Activated T-helper 1 cell treated with Interleukin-2 at 50 U/mL for 16 hours (primary cell): Measurements from ENCODE around the gene RNU11.
"Not testable (repeated sequence)": the region's sequence is repeated elsewhere in the genome, so short reads cannot be mapped to it uniquely, and the experiment has no call there.

Experiments
- DNase-seq: peaks from one replicate; pipeline ENCODE4 v3.0.0-alpha.2; 2020; ENCODE audit warnings: low read depth

RNU11 gene

DNA sequence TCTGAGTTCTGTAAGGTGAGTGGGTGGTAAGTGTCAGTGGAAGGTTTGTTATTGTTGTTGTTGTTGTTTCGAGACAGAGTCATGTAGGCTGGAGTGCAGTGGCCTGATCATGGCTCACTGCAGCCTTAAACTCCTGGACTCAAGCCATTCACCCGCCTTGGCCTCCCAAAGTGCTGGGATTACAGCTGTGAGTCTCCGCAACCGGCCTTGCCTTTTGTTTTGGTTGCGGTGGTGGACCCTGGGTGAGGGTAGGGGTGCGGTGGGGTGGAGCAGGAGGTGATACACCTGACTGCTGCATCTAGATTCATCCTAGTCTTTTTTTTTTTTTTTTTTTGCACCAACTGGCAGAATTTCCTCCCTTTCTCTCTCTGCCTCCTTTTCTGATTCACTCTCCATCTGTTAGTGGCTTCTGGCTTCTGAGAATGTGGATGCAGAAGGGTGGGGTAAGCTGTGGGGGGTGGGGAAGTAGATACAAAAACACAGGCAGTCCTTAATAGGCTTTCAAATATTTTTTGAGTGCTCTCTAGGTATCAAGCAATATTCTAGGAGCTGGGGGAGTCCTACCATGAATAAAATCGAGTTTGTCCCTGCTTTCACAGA lies 15.6 kb downstream of the RNU11 start:
- no peak for DNase-seq

DNA sequence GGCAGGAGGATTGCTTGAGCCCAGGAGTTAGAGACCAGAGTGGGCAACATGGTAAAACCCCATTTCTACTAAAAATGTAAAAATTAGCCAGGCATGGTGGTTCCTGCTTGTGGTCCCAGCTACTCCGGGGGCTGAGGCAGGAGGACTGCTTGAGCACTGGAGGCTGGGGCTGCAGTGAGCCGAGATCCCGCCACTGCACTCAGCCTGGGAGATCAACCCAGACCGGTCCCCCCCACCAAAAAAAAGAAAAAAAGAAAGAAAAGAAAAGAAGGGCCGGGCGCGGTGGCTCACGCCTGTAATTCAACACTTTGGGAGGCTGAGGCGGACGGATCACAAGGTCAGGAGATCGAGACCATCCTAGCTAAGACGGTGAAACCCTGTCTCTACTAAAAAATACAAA lies 18.4 kb downstream of the RNU11 start:
- DNase-seq: no peak

DNA sequence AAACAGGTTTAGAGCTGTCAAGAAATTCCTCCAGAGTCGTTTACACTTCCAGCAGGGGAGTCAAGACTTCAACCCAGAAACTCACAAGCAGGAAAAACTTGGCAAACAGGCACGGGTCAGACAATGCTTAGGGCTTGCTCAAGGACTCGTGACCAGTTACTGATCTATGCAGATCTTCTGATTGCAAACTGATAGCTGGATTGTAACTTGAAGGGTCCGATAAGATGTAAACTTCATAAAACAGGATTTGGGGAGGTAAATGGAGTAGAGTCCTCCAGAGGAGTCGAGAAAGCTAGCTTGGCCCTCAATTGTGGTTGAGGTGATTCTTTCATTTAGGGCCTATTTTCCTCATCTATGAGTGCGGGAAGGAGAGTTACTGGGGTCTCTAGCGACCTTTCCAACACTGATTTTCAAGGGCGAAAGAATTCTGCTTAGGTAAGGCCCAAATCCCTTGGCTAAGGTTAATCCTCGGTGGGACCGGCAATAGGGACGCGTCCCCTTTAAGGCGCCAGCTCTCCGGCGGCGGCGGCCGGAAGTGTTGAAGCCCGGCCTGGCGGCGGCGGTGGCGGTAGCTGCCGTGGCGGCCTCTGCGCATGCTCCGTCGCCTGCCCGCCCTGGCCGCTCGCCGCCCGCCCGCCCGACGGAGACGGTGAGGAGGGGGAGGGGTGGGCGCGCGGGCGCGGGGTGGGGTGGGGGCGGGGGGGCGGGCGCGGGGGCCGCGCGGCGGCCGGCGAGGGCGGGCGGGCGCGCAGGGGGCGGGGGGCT lies 20.0 kb downstream of the RNU11 start, which contains the start of gene GMEB1:
Gene GMEB1, plus strand, starts transcription at position 594 of the 765 bp plus-strand sequence. CDS start 14,829 bp downstream, outside the sequence.
- DNase-seq: peak; percentile 82

DNA sequence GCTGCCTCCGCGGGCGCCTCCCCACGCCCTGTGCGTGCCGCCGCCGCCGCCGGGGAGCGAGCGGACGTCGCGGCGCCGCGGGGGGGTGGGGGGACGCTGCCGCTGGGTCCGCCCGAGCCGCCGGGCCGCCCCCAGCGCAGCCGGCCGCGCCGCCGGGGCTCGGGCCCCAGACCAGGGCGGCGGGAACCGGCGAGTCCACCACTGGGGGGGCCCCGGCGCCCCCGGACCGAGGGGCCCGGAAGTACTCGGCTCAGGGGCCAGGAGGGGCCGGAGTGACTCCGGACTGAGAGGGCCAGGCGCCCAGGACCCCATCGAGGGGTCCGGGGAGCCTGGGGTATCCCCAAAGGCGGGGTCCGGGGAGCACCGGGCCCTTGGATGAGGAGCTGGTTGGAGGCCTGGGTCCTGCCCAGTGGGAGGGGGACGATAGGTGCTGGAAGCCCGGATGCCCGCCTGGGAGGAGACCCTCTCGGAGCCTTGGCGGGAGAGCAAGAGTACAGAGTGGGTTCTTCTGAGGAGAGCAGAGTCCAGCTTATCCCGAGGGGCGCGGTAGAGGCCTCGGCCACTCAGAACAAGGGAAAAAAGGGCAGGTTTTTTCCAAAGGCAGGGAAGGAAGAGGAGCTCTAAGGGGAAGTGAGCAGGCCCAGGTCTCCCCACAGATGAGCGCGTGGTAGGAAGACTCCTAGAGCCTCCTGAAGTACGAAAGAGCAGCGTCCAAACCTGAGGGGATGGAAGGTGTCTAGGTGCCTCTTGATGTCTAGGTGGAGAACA lies 20.7 kb downstream of the RNU11 start:
- DNase-seq: peak; percentile 13

DNA sequence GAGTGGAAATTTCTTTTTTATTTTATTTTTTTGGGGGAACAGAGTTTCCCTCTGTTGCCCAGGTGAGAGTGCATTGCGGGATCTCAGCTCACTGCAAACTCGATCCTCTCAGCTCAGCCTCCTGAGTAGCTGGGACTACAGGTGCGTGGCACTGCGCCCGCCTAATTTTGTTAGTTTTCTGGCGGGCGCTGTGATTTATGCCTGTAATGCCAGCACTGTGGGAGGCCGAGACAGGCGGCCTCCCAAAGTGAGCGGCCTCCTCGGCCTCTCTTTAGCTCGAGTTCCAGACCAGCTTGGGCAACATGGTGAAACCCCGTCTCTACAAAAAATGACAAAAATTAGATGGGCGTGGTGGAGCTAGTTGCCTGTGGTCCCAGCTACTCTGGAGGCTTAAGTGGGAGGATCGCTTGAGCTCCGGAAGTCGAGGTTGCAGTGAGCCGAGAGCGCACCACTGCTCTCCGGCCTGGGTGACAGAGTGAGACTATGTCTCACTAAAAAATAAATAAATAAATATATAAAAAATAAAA lies 22.9 kb downstream of the RNU11 start:
- no peak for DNase-seq

DNA sequence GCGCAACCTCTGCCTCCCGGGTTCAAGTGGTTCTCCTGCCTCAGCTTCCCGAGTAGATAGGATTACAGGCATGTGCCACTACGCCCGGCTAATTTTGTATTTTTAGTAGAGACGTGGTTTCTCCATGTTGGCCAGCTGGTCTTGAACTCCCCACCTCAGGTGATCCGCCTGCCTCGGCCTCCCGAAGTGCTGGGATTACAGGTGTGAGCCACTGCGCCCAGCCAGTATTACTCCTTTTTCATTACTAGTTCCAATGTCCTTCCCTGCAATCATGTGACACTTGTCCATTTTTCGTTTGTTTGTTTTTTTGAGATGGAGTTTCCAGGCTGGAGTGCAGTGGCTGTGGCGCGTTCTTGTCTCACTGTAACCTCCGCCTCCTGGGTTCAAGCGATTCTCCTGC lies 24.6 kb downstream of the RNU11 start:
- DNase-seq: not testable (repeated sequence)

DNA sequence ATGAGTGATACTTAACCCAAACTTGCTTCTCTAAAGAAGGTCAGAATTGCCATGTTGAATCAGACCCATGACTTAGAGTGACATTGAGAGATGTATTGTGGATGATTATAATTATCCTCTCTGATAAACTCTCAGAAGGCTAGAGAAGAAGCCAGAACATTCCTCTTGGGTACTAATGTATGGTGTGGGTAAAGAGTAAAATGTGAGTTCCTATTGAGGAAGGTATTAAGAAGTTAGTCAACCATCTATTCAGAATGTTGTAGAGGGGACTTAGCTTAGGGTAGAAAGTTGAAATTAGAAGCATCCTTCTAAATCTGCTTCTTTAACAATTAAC lies 27.5 kb downstream of the RNU11 start:
- no peak for DNase-seq

DNA sequence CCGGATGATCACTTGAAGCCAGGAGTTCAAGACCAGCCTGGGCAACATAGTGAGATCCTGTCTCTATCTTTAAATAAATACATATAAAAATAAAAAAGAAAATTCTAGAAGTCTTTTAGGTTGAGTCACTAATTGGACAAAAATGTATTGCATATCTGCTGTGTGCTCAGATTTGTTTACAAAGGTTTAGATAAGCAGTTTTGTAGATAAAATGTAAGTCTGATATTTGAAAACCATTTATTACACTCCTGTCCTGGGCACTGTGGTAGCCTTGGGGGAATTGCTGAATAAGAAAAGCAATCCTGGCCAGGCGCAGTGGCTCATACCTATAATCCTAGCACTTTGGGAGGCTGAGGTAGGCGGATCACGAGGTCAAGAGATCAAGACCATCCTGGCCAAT lies 31.8 kb downstream of the RNU11 start:
- DNase-seq: no peak

DNA sequence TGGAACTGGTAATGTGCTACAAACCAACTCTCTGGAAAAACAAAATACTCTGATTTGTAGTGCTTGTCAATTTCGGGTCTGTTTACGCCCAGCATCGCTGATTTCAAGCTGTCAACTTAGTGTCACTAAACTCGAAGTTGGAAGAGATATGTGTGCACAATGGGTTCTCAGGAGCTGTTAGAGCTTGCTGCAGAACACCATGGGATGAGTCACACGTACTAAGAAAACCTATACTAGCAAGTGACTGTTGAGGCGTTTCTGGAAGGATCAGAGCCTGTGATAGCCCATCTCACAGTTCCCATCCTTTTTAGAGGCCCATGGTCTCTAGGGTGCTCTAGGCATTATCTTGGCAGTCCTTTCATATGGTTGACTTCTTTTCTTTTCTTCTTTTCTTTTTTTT lies 34.4 kb downstream of the RNU11 start:
- no peak for DNase-seq

DNA sequence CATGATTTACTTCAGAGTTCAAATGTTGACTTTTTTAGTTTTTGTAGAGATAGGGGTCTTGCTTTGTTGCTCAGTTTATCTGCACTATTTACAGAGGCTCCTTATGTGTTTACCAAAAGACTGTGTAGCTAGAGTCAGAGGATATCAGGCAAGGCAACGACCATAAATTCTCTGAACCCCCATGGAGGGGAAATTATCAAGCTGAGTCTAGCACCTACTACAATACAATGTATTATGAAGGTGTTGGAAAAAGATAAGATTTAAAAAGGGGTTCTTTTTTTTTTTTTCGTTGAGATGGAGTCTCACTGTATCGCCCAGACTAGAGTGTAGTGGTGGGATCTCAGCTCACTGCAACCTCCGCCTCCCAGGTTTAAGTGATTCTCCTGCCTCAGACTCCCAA lies 36.5 kb downstream of the RNU11 start:
- no peak for DNase-seq

DNA sequence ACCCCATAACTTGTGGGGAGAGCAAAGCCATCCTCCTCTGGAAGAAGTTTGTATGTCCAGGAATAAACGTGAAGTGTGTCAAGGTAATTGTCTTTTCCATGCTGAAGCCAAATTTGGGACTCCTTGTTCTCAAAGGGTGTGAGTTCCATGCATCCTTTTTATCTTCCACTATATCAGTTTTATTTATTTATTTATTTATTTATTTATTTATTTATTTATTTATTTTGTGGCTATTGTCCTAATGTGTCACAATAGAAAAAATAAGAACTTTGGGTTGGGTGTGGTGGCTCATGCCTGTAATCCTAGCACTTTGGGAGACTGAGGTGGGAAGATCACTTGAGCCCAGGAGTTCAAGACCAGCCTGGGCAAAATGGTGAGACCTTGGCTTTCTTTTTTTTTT lies 43.2 kb downstream of the RNU11 start:
- not testable (repeated sequence) for DNase-seq
